ENCODE measurements around the gene BORCS6.

DNA sequence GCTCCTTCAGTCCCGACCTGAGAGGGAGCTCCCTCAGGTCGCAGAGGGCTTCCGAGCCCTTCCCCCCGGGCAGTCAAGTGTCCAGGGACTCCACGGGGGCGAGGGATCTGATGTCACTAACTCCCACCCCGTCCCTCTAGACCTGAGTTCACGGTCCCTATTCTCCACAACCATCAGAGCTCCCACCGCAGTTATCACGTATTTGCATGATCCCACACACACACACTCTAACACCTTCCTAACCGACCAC, 34.1 kb downstream of the BORCS6 start:
- TF ChIP-seq CTCF (IDR thresholded peaks at IDR 0.05) (no peak), POLR2A (IDR thresholded peaks at IDR 0.05) (no peak)
